ENCODE data around the gene PRPF4. TPM values are rescaled to one million over a fixed set of nuclear protein-coding genes. Genes with fewer than 3 reads are reported as not detected.

The PRPF4 gene
- total and polyA plus RNA-seq, 2 donors (not counting 3 experiments of a cell fraction or from before 2014, with no cell fraction given): 12.9 to 25.8 TPM

DNA sequence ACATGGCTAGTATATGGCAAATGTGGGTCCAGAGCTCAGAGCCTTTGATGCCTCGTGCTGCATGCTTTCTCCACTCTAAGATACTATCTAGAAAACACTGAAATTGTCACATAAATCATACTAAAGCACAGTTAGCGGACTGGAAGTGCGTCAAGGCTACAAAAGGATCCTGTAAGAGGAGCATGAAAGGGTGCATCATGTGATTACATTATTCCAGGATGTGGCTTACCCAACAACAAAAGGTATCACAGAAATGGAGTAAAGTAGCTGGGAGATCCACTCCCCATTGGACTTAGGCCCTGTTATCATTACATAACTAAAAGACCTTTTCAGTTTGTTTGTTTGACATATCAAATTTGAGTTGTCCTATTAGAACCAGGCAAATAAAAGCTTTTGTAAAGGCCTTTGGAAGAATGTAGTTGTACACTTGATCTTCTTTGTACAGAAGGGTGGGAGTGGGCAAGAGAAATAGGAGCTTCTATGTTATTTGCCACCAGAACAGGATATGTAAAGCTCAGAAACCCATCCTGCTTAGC is 47.3 kb upstream of the PRPF4 start:
- dilution Hi-C loops (cut with MboI; ENCODE audit: extremely low pct_ligation_motif_present, low sequenced_read_pairs): no loop called here

More for the DNA sequence above, 47.3 kb upstream of the PRPF4 start:
- Histone ChIP-seq H3K4me2 (ENCODE audit: insufficient read depth, low read length) (no peak overlapping the region), H3K9ac (replicated peaks; ENCODE audit: extremely low read depth, insufficient read depth, low read length) (no peak overlapping the region), H3K27me3 (ENCODE audit: control insufficient read depth in 2 of 2, insufficient read depth in 2 of 2, low read length in 2 of 2) (no peaks in the 10 kb centered on the region), H3K9me1 (replicated peaks; ENCODE audit: control insufficient read depth, extremely low read depth, insufficient read depth, low read length) (no peaks in the 10 kb centered on the region), H3K79me2 (ENCODE audit: control insufficient read depth, insufficient read depth, low read length) (no peaks in the 10 kb centered on the region), H2AFZ (ENCODE audit: low read depth, low read length) (no peak overlapping the region), H3K27ac (ENCODE audit: insufficient read depth, low read depth, low read length) (no peak overlapping the region), H3K36me3 (ENCODE audit: control insufficient read depth in 2 of 2, extremely low read depth in 1 of 2, insufficient read depth in 2 of 2, low read length in 2 of 2) (no peaks in the 10 kb centered on the region), H3K9me3 (replicated peaks; ENCODE audit: control insufficient read depth, insufficient read depth, low read length) (no peaks in the 10 kb centered on the region), H4K20me1 (replicated peaks; ENCODE audit: control insufficient read depth, extremely low read depth, insufficient read depth, low read length) (no peaks in the 10 kb centered on the region), H3K4me3 (replicated peaks in 1 of 3; ENCODE audit: insufficient read depth in 1 of 3, low read depth in 1 of 3, low read length in 3 of 3) (no peak overlapping the region), H3K4me1 (ENCODE audit: control insufficient read depth, extremely low read depth, insufficient read depth, low read length) (peaks cover 7% of the 10 kb centered on the region)
- intact Hi-C loops (cut with micrococcal nuclease): no loop called here
- CTCF ChIA-PET: interaction anchor here (1.2 kb wide), 1 partner anchor 15 kb away, joined by 3 read pairs; no protein-coding TSS in a partner anchor
- POLR2A ChIA-PET: no interaction called here
- no peak for FAIRE-seq
- DNase-seq (ENCODE audit: low read depth, low spot score): no peak
- no TSS peak for BruUV-seq (replicated peaks)
- TF ChIP-seq GATA2 (IDR thresholded peaks at IDR 0.05; ENCODE audit: insufficient read depth, insufficient read length, low read depth, low read length) (no peak), EZH2 (IDR thresholded peaks at IDR 0.05; ENCODE audit: borderline replicate concordance, low read depth, low read length, severe bottlenecking) (no peak), FOS (IDR thresholded peaks at IDR 0.05; ENCODE audit: borderline replicate concordance, insufficient read depth, low read length) (no peak), POLR2AphosphoS5 (IDR thresholded peaks at IDR 0.05; ENCODE audit: insufficient read depth, low read depth, low read length) (no peak), MYC (IDR thresholded peaks at IDR 0.05; ENCODE audit: low read depth, low read length) (no peak), POLR2A (IDR thresholded peaks at IDR 0.05; ENCODE audit: low read depth, low read length) (no peak), JUN (IDR thresholded peaks at IDR 0.05; ENCODE audit: borderline replicate concordance, insufficient read depth, insufficient read length, low read depth) (no peak)
- TF ChIP-seq, protein P1, sequence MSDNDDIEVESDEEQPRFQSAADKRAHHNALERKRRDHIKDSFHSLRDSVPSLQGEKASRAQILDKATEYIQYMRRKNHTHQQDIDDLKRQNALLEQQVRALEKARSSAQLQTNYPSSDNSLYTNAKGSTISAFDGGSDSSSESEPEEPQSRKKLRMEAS (IDR thresholded peaks at IDR 0.05; ENCODE audit: insufficient read depth, insufficient read length): no peak
- TF ChIP-seq, protein P2, sequence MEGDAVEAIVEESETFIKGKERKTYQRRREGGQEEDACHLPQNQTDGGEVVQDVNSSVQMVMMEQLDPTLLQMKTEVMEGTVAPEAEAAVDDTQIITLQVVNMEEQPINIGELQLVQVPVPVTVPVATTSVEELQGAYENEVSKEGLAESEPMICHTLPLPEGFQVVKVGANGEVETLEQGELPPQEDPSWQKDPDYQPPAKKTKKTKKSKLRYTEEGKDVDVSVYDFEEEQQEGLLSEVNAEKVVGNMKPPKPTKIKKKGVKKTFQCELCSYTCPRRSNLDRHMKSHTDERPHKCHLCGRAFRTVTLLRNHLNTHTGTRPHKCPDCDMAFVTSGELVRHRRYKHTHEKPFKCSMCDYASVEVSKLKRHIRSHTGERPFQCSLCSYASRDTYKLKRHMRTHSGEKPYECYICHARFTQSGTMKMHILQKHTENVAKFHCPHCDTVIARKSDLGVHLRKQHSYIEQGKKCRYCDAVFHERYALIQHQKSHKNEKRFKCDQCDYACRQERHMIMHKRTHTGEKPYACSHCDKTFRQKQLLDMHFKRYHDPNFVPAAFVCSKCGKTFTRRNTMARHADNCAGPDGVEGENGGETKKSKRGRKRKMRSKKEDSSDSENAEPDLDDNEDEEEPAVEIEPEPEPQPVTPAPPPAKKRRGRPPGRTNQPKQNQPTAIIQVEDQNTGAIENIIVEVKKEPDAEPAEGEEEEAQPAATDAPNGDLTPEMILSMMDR (IDR thresholded peaks at IDR 0.05; ENCODE audit: extremely low read depth in 1 of 2, insufficient read depth in 1 of 2, low read depth in 1 of 2, low read length in 2 of 2): no peak

Measured in endothelial cell of umbilical vein (primary cell).